HG03575 (cell line): Measurements from ENCODE around the gene LCN1.

Experiments
- ATAC-seq: cut with Tn5 transposase; IDR thresholded peaks from one replicate; pipeline ENCODE4 v1.9.1; 2021; ENCODE audit not compliant: unreplicated experiment, insufficient number of reproducible peaks, low FRiP score; ENCODE audit errors: extremely low read depth

The LCN1 gene

DNA sequence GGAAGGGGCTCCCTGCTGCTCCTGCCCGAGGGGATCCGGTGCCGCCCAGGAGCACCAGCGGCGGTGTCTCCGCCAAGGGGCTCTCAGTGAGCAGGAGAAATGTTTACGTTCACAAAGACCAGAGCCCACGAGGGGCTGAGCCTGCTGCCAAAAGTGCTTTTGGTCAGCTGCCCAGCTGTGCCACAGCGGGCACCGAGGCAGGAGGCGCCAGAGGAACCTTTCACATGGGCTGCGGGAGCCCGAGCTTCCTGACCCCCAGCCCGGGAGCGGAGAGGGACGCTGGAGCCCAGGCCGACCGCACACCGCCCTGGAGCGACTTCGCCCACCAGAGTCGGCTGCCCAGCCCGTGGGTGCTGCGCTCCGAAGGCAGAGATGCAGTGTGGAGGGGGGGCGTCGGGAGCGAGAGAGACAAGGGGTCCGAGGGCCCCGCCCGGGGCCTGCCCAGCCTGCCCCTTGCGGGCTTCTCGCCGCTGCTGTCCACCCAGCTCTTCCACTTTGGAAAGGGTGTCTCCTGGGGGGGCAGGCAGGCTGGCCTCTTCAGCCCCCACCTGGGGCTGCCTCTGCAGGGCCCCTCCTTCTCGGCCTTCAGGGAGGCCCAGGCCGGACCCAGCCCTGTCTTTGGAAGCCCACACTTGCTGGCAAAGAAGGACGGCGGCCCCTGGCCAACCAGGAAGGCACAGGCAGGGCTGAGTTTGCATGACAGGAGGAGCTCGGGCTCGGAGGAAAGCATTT is 33.8 kb upstream of the LCN1 start:
- no peak for ATAC-seq

DNA sequence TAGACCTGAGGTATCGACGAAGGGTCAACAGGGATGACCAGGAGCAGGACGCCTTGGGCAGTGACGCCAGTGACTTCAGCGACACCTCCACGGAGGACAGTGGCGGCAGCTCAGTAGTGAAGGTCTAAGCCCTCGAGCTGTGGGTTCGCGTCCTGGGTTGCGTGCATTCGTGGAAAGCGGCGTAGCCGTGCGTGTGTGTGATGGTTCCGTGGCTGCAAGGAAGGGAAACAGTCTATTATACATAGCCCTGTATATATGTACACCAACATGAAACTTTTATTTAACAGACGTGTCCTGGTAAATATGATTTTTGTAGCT is 33.3 kb upstream of the LCN1 start:
- ATAC-seq: no peak

DNA sequence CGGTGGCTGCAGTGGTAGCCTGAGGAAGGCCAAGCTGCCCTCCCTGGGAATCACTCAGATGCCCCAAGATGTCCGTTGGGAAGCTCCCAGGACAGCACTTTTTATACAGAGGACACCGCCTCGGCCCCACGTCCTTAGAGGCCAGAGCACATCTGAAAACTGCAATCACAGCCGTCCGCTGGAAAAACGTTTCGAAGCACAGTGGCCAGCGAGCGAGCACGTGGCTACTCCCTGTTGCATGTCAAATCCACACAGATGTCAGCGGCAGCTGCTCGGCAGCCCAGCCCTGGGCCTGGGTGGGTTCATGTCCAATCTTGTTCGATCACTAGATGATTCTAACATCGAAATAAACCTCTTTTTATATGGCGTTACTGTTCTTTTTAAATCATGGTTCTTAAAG is 32.7 kb upstream of the LCN1 start:
- no peak for ATAC-seq

DNA sequence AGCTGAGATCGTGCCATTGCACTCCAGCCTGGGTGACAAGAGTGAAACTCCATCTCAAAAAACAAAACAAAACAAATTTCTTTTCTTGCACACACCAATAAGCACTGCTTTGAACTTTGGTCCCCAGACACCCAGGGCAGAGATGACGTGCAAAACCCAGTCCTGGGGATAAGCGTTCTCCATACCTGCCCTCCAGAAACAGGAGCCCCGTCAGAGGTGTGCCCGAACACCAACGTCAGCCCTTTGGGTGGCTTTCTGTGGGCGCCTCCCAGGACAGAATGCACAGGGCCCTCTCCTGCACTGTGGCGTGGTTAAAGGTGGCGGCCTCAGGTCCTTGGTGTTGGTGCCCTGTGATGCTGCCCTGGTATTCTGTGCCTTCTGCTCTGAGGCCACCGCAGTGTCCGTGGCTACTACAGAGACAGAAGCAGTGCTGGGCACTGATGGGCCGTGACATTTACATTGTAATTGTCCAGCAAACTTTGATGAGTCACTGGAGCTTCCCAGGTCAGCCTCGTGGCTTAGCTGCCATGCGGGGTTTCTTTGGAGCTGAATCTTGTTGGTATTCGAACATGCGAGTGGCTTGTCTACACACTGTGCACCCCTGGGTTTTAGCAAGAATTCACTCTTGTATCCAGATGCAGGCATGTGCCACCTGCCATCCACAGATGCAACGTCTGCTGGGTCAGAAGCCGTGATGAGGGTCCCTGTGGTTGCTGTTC is 31.9 kb upstream of the LCN1 start:
- ATAC-seq: no peak

DNA sequence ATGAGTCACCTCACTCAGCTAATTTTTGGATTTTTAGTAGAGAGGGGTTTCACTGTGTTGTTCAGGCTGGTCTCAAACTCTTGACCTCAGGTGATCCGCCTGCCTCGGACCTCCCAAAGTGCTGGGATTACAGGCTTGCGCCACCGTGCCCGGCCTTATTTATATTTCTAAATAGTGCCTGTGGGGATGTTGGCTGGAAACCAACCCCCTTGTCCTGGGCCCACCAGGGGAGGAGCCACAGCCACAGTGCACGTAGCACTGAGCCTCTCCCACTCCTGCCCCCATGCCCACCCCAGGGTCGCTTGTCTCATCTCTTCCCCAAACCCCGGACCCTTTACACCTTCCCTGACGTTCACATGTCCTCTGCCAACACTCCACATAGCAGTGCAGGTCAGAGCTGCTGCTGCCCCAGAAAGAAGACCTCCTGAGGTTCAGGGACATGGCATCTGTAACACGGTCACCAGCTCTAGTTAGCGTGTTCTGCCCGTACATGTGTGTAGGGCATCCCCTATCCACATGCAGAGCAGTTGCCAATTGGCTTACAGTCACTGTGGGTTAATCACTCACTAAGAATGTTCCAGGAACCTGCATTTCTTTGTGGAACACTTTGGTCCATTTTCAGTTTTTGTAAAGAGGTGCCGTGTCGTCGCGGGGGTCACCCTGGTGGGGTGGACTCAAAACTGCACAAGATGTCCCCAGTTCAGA is 30.9 kb upstream of the LCN1 start:
- ATAC-seq: no peak

DNA sequence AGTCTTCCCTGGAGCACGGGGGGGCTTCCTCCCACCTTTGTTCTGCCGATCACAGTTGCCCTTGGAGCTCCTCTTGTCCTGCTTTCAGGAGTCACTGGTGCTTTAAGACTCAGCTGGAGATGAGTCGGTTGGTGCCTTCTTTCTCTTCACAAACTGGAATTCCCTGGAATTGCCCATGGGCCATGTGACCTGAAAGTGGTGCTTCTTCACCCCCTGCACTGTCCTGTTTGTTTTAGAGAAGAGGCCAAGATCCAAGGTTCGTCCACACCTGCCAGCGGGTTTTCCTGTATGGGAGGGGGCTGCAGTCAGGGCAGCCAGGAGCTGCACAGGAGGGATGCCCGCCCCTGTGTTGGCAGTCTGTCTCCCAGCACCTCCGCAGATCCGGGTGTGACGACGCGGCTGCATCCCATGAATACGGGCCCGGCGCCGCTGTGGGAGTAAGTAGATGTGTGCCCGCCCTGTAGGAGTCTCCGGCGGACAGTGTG is 30.2 kb upstream of the LCN1 start:
- ATAC-seq: no peak

DNA sequence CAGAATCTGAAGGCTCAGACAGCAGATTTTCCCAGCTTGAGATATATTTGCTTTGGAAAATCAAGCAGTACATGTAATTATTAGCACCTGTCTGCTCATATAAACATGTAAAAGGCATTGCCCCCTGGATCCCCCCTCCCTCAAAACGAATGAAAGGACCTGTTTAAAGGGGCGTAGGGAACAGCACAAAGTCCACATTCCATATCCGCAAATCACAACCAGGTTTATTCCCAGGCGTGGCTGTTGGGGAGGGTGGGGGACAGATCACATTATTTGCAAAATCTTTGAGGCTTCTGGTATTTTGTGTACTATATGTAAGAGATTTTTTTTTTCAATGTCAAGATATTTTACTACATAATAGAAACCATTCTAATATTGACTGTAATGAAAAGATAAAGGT is 29.5 kb upstream of the LCN1 start:
- ATAC-seq: no peak

DNA sequence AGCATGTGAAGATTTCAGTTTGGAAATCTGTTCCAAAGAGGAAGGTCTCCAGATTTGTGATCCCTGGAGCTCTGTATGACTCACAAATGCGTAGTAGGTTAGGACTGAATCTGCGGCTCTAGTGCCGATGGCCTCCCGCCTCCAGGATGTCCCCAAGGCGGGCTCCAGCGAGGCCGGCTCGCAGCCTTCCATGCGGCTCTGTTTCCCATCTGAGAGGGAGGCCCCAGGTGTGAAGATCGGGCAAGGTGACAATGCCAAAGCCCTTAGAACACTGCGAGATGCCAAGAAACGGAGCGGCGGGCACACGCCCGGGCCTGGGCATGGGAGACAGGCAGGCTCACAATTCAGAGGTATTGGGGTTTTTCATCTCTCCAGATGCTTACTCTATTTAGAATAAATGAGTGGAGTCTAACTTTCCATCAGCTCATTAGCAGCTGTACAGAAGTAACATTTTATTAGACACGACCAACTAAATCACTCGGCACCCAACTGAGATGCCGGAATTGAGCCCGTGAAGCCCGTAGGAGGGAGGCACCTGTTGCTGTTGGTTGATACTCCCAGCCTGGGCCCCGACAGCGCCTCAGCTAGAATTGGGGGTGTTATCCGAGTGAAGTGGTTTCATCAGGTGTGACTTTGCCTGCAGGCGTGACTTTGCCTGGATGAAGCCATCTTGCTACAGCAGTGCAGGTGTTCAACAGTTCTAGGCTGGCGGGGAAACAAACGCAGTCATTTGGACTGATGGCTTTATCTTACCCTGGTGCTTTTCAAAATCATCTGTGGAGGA is 28.2 kb upstream of the LCN1 start:
- no peak for ATAC-seq

DNA sequence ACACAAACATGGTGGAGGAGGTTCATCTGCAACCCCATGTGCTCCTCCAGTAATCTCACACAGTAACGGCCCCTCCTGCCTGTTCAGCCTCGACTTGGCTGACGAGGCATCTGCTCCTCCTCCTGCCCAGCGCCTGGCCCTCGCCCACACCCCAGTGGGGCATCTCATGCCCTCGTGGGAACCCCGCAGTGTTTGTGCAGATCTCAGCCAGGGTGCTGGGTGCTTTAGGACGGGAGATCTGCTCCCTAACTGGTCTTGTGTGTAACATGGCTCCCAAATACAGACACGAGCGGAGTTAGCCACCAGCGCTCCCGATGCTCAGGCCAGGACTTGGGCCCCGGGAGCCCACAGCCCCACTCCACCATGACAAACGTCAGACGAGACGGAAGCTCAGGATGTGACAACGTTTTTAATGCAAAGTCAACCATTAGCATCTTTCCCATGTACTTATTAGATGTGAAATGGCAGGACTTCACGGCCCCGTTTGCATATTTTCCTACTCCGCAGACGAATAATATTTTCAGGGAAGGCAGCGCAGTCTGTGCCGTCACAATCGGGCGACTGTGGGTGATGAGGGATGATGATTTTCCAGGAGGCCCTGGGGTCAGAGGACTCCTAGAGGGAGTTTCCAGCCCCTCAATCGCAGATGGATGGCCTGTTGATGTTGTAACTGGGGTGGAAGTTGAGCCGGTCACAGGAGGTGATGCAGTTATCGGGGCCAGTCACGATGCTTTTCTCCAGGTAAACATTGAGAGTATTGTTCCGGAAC is 26.3 kb upstream of the LCN1 start:
- ATAC-seq: no peak

DNA sequence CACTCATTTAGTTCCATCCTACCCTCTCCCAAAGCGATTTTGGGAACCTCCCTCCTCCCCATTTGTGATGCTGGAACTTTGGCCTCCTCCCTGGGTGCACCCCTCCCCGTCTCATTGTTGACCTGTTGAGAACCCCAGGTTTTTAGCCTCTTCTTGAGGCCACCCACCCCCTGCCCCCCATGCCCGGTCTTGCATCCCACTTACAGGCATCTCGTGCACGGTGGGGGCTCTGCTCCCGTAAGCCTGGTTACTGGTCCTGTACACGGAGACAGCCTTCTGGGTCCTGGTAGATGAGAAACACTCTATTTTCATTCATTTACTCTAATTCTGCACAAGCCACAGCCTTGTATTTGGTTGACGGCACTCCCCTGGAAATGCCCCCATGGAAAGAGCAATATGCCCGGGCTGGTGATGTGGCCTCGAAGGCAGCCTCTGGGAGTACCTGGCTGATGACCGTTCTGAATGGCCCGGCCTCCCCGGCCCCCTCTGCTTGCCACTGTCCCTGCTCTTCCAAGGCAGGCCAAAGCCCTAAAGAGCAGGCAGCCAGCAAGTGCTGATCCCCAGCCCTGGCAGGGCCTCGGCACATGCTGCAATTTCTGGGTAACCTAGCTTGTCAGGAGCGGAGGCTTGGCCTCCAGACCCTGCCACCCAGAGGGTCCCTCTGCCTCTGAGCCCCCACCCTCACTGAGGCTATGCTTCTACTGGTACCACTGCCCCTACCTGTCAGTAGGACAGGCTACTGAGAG is 22.7 kb upstream of the LCN1 start:
- no peak for ATAC-seq

DNA sequence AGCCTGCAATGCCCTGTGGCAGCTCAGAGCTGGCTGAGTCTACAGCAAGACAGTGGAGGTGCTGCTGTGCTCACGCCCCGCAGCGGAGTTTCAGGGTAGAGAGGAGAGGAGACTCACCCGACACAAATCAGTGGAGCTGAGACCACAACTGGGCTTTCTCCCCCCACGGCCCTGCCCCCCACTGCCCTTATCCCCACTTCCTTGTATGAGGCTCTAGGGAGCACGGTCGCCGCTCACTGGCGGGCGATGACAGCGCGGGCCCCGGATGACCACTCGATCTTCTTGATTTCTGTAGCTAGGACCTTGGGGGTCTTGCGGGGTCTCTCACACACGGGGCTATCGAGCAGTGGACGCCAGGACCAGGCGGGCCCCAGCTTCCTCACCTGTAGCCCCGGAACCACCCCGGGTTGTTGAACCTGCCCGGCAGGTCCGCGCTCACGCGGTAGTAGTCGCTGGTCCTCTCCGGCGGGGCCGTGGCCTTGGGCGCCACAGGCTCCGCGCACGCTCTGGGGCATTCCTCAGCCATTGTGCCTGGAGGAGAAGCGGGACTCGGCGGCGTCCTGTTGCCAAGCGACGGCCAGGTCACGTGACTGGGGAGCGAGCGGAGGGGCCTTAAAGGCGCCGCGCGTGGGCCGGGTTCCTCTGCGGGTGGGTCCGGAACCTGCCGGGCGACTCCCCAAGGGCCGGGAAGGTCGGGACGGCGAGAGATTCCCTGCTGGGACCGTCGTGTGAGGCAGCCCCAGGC is 21.7 kb upstream of the LCN1 start:
- no peak for ATAC-seq

DNA sequence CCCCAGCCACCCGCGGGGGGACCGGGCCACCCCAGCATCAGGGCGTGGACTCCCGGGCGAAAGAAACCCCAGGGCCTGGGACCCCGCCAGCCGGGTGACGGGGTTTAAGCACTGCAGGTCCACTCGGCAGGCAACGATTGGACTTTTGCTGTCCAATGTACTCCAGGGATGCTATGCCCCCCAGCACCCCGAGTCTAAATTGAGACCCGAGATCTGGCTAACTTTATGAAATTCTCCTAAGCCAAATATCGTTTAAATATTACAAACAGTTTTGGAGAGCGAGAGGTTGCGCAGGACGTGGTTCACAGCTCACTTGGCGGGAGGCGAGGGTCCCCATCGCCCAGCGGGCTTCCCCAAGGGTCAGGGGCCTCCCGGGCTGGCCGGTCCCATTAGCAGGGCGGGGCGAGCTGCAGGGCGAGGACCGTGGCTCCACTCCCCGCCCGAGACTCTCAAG is 21.1 kb upstream of the LCN1 start:
- ATAC-seq: no peak

DNA sequence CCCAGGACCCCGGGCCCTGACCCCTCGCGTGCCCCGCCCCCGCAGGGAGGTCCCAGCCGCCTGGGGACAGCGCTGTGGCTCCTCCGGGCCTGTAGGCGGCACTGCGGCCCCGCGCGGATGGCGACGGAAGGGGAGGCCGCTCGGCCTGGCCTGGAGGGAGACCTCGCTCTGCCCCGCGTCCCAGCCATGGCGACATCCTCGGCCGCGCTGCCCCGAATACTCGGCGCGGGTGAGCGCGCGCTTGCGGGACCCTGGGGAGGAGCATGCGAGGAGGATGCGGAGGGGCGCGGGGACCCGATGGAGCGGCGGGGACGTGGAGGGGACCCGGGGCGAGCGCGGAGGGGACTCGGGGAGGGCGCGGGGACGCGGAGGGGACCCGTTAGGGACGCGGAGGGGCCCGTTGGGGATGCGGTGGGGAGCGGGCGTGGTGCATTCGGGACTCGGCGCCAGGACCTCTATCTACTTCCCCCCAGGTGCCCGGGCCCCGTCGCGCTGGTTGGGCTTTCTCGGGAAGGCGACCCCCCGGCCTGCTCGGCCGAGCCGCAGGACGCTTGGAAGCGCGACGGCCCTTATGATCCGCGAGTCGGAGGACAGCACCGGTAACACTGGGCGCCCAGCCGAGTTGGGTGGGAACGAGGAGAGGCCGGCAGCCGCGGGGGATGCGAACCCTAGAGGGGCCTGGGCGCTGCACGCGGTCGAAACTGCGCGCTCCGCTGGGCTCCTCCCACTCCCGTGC is 20.5 kb upstream of the LCN1 start, which contains the start of gene MRPS2:
Gene MRPS2, plus strand, starts transcription at position 158 of the 736 bp plus-strand sequence. Its CDS starts 29 bp downstream, at position 187.
- ATAC-seq: no peak

DNA sequence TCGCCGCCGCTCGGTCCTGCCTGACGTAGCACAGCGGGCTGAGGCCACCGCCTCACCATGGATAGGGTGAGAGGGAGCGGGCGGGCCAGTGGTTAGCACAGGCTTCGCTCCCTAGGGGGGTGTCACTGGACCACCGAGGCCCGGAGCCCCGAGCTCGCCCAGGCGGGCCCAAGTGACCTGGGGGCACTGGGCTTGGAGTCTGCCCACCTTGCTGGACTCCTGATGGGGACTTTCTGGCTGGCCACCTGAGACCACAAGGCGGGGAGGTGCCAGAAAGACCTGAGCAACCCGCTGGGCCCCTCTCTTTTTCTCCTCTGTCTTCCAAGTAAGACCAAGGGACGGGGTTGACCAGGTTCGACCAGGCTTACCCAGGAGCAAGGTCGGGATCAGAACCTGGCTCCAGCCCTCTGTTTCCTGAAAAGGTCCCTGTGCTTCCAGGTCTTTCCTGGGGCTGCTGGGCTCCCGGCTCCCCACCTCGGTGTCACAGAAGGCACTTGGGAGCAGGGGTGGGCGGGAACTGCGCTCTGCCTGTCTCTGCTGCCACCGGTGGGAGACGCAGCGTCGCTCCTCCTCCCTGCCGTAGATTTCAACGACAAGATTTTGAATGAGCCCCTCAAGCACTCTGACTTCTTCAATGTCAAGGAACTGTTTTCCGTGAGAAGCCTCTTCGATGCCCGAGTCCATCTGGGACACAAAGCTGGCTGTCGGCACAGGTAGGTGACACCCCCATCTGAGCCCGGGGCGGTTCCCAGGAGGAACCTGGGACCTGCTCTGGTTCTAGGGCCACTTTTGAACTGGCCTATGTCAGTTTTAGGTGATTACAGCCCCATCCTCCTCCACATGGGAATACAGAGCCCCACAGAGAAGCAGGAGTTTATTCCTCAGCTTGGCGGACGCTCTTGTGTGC is 19.7 kb upstream of the LCN1 start:
- no peak for ATAC-seq

DNA sequence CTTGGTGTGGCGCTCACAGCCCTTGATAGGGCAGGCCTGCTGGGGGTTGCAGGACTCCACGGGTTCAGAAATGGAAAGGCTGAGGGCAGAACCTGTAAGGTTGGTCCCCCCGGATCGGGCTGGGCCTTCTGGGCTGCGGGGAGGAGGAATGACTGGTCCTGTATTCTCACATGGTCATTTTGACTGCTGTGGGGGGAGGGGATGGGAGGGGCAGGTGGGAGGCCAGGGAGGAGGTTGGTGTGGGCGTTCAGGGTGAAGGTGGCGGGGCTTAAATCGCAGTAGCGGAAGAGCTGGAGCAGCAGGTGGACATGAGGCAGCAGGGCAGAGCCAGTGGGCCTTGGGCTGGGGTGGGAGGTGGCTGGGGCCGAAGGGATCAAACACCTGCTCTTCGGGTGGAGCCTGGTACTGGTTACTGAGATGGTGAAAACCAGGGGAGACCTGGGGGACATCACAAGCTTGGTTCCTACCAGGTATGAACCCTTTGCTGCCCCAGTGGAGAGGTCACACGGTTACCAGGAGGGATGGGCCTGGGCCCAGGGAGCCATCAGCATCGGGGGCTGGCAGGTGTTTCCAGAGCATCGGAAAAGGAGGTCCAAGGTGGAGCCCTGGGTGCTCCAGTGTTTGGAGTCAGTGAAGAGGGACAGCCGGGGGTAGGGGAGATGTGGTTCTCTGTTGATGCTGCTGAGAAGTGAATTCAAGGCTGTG is 18.9 kb upstream of the LCN1 start:
- no peak for ATAC-seq
